Stomach (tissue), 4 donors: ENCODE data around the gene MUSTN1.

Source experiments
- CTCF ChIP-seq, 7 experiments: fragments of 450-650 bp in 4 of 7; fragments of 200-600 bp in 3 of 7; sonication (generic) in 3 of 7; IDR thresholded peaks; one replicate each; pipeline ENCODE4 v1.5.1; 2016 to 2019; ENCODE audit warnings: antibody characterized with exemption in 7 of 7, control low read depth in 2 of 7, mild to moderate bottlenecking in 1 of 7
- POLR2AphosphoS5 ChIP-seq, 3 donors: sonication (generic); formaldehyde crosslinking; IDR thresholded peaks; one replicate each; pipeline ENCODE4 v1.6.1; 2016; ENCODE audit warnings: antibody characterized with exemption in 3 of 3

DNA sequence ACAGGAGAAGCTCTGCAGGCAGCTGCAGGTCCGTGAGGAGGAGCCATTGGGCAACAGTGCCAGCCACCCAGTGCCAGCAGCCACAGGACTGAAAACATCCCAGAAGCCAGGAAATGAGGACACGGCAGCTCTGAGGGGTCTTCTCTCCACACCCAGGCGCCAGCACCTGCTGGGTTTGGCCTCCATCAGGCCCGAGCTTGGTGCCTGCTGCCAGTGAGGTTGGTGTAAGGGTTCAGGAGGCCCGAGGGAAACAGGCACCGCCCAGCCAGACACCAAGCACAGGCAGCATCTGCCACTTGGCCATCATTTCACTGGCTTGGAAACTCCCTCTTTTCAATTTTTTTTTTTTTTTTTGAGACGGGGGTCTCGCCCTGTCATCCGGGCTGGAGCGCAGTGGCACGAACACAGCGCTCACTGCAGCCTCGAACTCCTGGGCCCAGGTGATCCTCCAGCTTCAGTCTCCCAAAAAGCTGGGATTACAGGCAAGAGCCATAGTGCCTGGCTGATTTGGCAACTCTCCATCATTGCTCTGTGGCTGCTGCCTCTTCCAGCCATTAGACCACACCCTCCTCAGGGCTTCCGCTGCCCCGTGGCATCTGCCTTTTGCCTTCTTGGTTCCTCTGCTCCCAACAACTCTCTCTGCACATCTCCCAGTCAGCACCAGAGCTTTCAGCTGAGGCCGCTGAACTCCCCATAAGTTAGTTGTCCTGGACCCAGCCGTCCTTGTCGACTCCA lies 41.7 kb downstream of the MUSTN1 start:
- TF ChIP-seq CTCF (IDR thresholded peaks at IDR 0.05) (no peak), POLR2AphosphoS5 (IDR thresholded peaks at IDR 0.05) (no peak)
